OCI-LY1 (cell line): ENCODE data around the gene ACACA.

Experiments
- H2AFZ ChIP-seq: fragments of 200-600 bp; sonication (generic), shearing (Covaris generic); 2 replicates; pipeline ENCODE4 v1.6.0; 2014; ENCODE audit warnings: antibody characterized with exemption, mild to moderate bottlenecking, low read length
- H3F3A ChIP-seq: fragments of 200-600 bp; sonication (generic), shearing (Covaris generic); 2 replicates; pipeline ENCODE4 v1.6.0; 2014; ENCODE audit warnings: mild to moderate bottlenecking, antibody characterized with exemption, low read length, moderate library complexity; ENCODE audit not compliant: insufficient read depth
- H3K27ac ChIP-seq: fragments of 200-600 bp; sonication (generic); 2 replicates; pipeline ENCODE4 v1.5.1; 2014; ENCODE audit warnings: low read length, mixed run types, mild to moderate bottlenecking, low read depth; ENCODE audit not compliant: poor library complexity, severe bottlenecking
- H3K27me3 ChIP-seq: fragments of 200-600 bp; sonication (generic); 2 replicates; pipeline ENCODE4 v1.6.0; 2014; ENCODE audit warnings: antibody characterized with exemption, mild to moderate bottlenecking, low read length, moderate library complexity; ENCODE audit not compliant: insufficient read depth
- H3K36me3 ChIP-seq: fragments of 200-600 bp; sonication (generic); 2 replicates; pipeline ENCODE4 v1.6.1; 2014; ENCODE audit warnings: mild to moderate bottlenecking, antibody characterized with exemption, low read length, moderate library complexity, mixed read lengths; ENCODE audit not compliant: insufficient read depth
- H3K4me1 ChIP-seq: fragments of 200-600 bp; sonication (generic); 2 replicates; pipeline ENCODE4 v1.5.1; 2014; ENCODE audit warnings: mild to moderate bottlenecking, low read length, moderate library complexity; ENCODE audit not compliant: insufficient read depth, severe bottlenecking
- H3K4me2 ChIP-seq: fragments of 200-600 bp; sonication (generic), shearing (Covaris generic); 2 replicates; pipeline ENCODE4 v1.6.1; 2014; ENCODE audit warnings: low read length
- H3K4me3 ChIP-seq: fragments of 200-600 bp; sonication (generic); 2 replicates; pipeline ENCODE4 v1.5.1; 2014; ENCODE audit warnings: low read length, low read depth, mild to moderate bottlenecking, mixed read lengths; ENCODE audit not compliant: poor library complexity, severe bottlenecking
- H3K79me2 ChIP-seq: fragments of 200-600 bp; shearing (Covaris generic); 2 replicates; pipeline ENCODE4 v1.6.1; 2016; ENCODE audit warnings: mixed run types, low read length, mixed read lengths; ENCODE audit not compliant: insufficient read depth
- H3K9ac ChIP-seq: fragments of 200-600 bp; sonication (generic), shearing (Covaris generic); 2 replicates; pipeline ENCODE4 v1.6.1; 2014; ENCODE audit warnings: mild to moderate bottlenecking, low read length, mixed read lengths
- H3K9me2 ChIP-seq: fragments of 200-600 bp; sonication (generic), shearing (Covaris generic); 2 replicates; pipeline ENCODE4 v1.6.1; 2014; ENCODE audit warnings: low read depth, mild to moderate bottlenecking, low read length, mixed read lengths
- H3K9me3 ChIP-seq: fragments of 200-600 bp; shearing (Covaris generic); 2 replicates; pipeline ENCODE4 v1.6.1; 2014; ENCODE audit warnings: low read length, mixed read lengths
- H4K20me1 ChIP-seq: fragments of 200-600 bp; sonication (generic), shearing (Covaris generic); 2 replicates; pipeline ENCODE4 v1.6.0; 2016; ENCODE audit warnings: mild to moderate bottlenecking, low read length; ENCODE audit not compliant: insufficient read depth
- EZH2 ChIP-seq: fragments of 200-600 bp; sonication (generic), shearing (Covaris generic); IDR thresholded peaks from 2 replicates; pipeline ENCODE4 v1.8.0; 2017; ENCODE audit warnings: borderline replicate concordance, mixed run types, mild to moderate bottlenecking, antibody characterized with exemption, low read length, moderate library complexity, mixed read lengths
- TF ChIP-seq, protein P1 (sequence below): fragments of 200-600 bp; sonication (generic), shearing (Covaris generic); IDR thresholded peaks from 2 replicates; pipeline ENCODE4 v1.5.1; 2017; ENCODE audit warnings: mild to moderate bottlenecking, antibody characterized with exemption, low read length, moderate library complexity, mixed read lengths

The ACACA gene

DNA sequence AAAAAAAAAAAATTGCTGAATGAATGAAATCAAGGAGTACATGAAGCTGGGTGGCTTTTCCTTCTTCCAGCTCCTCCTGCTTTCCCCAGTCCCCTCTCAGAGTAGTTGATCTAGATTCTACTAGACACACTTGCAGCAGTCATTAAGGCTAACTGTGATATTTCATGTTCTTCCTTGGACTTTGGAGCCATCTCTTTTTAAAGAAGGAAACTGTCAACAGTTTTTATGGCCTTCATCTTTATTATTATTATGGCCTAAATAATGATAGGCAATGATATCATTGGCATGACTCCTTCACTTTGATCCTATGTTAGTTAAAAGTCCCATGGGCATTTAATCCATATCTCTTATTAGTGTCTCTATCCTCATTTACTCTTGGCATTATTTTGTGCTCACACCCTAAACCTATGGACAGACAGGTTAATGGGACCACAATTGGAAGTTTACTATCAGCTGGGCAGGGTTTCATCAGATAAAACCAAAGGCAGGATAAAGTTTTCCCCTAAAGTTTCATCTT lies 21.1 kb downstream of the ACACA start:
- no peaks in the 10 kb centered on the region for H3K79me2 ChIP-seq
- H3F3A ChIP-seq: no peaks in the 10 kb centered on the region
- H3K9ac ChIP-seq: no peak overlapping the region
- H3K27me3 ChIP-seq: no peaks in the 10 kb centered on the region
- TF ChIP-seq EZH2: no peak
- TF ChIP-seq, protein P1, sequence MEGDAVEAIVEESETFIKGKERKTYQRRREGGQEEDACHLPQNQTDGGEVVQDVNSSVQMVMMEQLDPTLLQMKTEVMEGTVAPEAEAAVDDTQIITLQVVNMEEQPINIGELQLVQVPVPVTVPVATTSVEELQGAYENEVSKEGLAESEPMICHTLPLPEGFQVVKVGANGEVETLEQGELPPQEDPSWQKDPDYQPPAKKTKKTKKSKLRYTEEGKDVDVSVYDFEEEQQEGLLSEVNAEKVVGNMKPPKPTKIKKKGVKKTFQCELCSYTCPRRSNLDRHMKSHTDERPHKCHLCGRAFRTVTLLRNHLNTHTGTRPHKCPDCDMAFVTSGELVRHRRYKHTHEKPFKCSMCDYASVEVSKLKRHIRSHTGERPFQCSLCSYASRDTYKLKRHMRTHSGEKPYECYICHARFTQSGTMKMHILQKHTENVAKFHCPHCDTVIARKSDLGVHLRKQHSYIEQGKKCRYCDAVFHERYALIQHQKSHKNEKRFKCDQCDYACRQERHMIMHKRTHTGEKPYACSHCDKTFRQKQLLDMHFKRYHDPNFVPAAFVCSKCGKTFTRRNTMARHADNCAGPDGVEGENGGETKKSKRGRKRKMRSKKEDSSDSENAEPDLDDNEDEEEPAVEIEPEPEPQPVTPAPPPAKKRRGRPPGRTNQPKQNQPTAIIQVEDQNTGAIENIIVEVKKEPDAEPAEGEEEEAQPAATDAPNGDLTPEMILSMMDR: no peak
- no peak overlapping the region for H3K4me2 ChIP-seq
- H3K9me3 ChIP-seq: no peaks in the 10 kb centered on the region
- no peaks in the 10 kb centered on the region for H4K20me1 ChIP-seq
- H3K27ac ChIP-seq: no peak overlapping the region
- H3K4me3 ChIP-seq: no peak overlapping the region
- no peaks in the 10 kb centered on the region for H3K36me3 ChIP-seq
- H3K4me1 ChIP-seq: no peaks in the 10 kb centered on the region
- H2AFZ ChIP-seq: no peak overlapping the region
- no peaks in the 10 kb centered on the region for H3K9me2 ChIP-seq

DNA sequence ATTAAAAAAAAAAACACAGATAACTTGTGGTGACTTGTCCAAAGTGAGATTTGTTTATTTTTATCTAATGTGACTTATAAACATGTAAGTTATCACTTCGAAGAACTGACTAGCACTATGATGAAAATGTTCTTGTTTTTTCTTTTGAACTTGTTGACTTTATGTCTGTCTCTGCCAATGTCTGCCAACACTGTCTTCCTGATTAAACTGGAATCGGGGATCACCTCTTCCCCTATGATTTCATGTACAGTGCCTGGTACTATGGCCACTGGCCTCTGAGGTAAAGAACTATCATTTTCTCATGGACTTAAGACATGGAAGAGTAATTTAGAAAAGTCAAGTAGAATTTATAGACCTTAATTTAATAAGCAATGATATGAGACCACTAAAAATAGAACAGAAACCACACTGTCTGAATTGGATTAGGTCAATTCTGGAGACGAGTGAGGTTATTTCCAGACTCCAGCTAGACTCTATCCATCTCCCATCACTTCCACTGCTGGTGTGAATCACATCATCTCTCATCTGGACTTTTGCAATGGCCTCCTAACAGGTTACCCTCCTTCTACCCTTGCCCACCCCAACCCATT lies 22.0 kb downstream of the ACACA start:
- Histone ChIP-seq H3K27me3 (no peaks in the 10 kb centered on the region), H3K4me3 (no peak overlapping the region), H4K20me1 (no peaks in the 10 kb centered on the region), H3F3A (no peaks in the 10 kb centered on the region), H3K9me3 (no peaks in the 10 kb centered on the region), H3K36me3 (no peaks in the 10 kb centered on the region), H3K9me2 (no peaks in the 10 kb centered on the region), H3K27ac (no peak overlapping the region), H2AFZ (no peak overlapping the region), H3K9ac (no peak overlapping the region), H3K4me2 (no peak overlapping the region), H3K4me1 (no peaks in the 10 kb centered on the region), H3K79me2 (no peaks in the 10 kb centered on the region)
- TF ChIP-seq, protein P1: no peak
- TF ChIP-seq EZH2: no peak

DNA sequence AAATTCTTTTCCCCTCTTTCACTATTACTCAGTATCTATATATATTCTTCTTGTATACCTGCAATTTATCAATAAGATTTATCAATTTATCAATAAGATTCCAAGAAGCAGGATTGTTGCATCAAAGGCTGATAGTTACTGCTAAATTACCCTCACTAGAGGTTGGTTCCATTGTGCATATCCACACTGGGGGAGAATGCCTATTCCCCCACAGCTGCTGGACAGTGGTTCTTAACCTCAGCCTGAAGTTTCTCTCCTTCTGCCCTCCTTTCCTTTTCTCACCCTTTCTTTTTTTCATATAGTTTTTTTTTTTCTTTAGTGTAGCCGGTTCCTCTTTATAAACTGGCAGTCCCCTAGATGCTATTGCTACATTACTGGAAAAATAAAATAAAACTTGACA lies 24.6 kb downstream of the ACACA start:
- Histone ChIP-seq H2AFZ (no peak overlapping the region), H3K36me3 (no peaks in the 10 kb centered on the region), H3K9ac (no peak overlapping the region), H3K9me3 (no peaks in the 10 kb centered on the region), H4K20me1 (no peaks in the 10 kb centered on the region), H3F3A (no peaks in the 10 kb centered on the region), H3K4me1 (no peaks in the 10 kb centered on the region), H3K9me2 (no peaks in the 10 kb centered on the region), H3K79me2 (no peaks in the 10 kb centered on the region), H3K27ac (no peak overlapping the region), H3K27me3 (no peaks in the 10 kb centered on the region), H3K4me2 (no peak overlapping the region), H3K4me3 (no peak overlapping the region)
- TF ChIP-seq EZH2: no peak
- TF ChIP-seq, protein P1: no peak
